Measurements from ENCODE around the gene RPL13A. TPM values are rescaled to one million over a fixed set of nuclear protein-coding genes. Genes with fewer than 3 reads are reported as not detected.

RPL13A gene
- polyA plus RNA-seq, 2 donors, result 1,631 to 2,695 TPM

GRCh38 chr19:49490287-49491029 lies 3.0 kb downstream of the RPL13A start:
- peaks cover 7 to 9% of the 10 kb centered on the region in 2 donors for H3K4me1 ChIP-seq (ENCODE audit: control insufficient read depth in 2 of 2, insufficient read depth in 2 of 2, low read length in 1 of 2)

GRCh38 chr19:49491030-49491803 lies 3.8 kb downstream of the RPL13A start:
- H3K9me3 ChIP-seq (ENCODE audit: control insufficient read depth in 2 of 2, insufficient read depth in 1 of 2, low read depth in 1 of 2, low read length in 1 of 2), result no peaks in the 10 kb centered on the region
- WGBS, 2 donors, result 70 to 72% methylated on average over 15 to 17 of the region's 17 CpGs
- no peaks in the 10 kb centered on the region for H3K27me3 ChIP-seq (ENCODE audit: control insufficient read depth in 1 of 2, insufficient read depth in 2 of 2, low read length in 2 of 2)
- H3K4me1 ChIP-seq (ENCODE audit: control insufficient read depth in 2 of 2, insufficient read depth in 2 of 2, low read length in 1 of 2), result peaks cover 7 to 9% of the 10 kb centered on the region in 2 donors
- peak overlapping the region in 1 of 2 donors; percentile 44 for H3K27ac ChIP-seq (ENCODE audit: low read depth in 2 of 2, low read length in 1 of 2)
- H3K4me3 ChIP-seq (ENCODE audit: low read depth in 1 of 2, low read length in 2 of 2), result no peak overlapping the region
- peaks cover 28 to 36% of the 10 kb centered on the region in 2 donors for H3K36me3 ChIP-seq (ENCODE audit: control insufficient read depth in 2 of 2, insufficient read depth in 2 of 2, low read length in 1 of 2)

More at GRCh38 chr19:49490287-49491029, 3.0 kb downstream of the RPL13A start:
- WGBS, 2 donors, result 77 to 80% methylated on average over 27 of the region's 27 CpGs
- Histone ChIP-seq H3K4me3 (ENCODE audit: low read depth in 1 of 2, low read length in 2 of 2) (peak overlapping the region in 1 of 2 donors; percentile 90), H3K9me3 (ENCODE audit: control insufficient read depth in 2 of 2, insufficient read depth in 1 of 2, low read depth in 1 of 2, low read length in 1 of 2) (no peaks in the 10 kb centered on the region), H3K27ac (ENCODE audit: low read depth in 2 of 2, low read length in 1 of 2) (peak overlapping the region; percentile 19 to 72), H3K27me3 (ENCODE audit: control insufficient read depth in 1 of 2, insufficient read depth in 2 of 2, low read length in 2 of 2) (no peaks in the 10 kb centered on the region), H3K36me3 (ENCODE audit: control insufficient read depth in 2 of 2, insufficient read depth in 2 of 2, low read length in 1 of 2) (peaks cover 28 to 36% of the 10 kb centered on the region in 2 donors)

DNA sequence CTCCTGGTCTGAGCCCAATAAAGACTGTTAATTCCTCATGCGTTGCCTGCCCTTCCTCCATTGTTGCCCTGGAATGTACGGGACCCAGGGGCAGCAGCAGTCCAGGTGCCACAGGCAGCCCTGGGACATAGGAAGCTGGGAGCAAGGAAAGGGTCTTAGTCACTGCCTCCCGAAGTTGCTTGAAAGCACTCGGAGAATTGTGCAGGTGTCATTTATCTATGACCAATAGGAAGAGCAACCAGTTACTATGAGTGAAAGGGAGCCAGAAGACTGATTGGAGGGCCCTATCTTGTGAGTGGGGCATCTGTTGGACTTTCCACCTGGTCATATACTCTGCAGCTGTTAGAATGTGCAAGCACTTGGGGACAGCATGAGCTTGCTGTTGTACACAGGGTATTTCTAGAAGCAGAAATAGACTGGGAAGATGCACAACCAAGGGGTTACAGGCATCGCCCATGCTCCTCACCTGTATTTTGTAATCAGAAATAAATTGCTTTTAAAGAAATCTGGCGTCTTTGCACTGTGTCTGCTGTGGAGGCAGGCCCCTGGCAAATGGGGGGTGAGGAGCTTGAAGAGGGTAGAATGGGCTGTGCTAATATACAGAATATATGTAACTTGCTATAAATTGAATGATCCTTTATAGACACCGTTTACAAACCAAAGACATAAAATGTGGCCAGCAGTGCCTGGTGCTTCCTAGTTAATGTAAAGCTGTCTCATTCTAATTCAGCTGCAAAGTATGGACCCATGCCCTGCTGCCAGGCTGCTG lies 4.6 kb downstream of the RPL13A start:
- no peak overlapping the region for H3K4me3 ChIP-seq (ENCODE audit: low read depth in 1 of 2, low read length in 2 of 2)
- H3K36me3 ChIP-seq (ENCODE audit: control insufficient read depth in 2 of 2, insufficient read depth in 2 of 2, low read length in 1 of 2), result peaks cover 28 to 36% of the 10 kb centered on the region in 2 donors
- WGBS, 2 donors, result 61 to 65% methylated on average over 7 of the region's 7 CpGs
- H3K9me3 ChIP-seq (ENCODE audit: control insufficient read depth in 2 of 2, insufficient read depth in 1 of 2, low read depth in 1 of 2, low read length in 1 of 2), result no peaks in the 10 kb centered on the region
- H3K27ac ChIP-seq (ENCODE audit: low read depth in 2 of 2, low read length in 1 of 2), result no peak overlapping the region
- peaks cover 7 to 9% of the 10 kb centered on the region in 2 donors for H3K4me1 ChIP-seq (ENCODE audit: control insufficient read depth in 2 of 2, insufficient read depth in 2 of 2, low read length in 1 of 2)
- H3K27me3 ChIP-seq (ENCODE audit: control insufficient read depth in 1 of 2, insufficient read depth in 2 of 2, low read length in 2 of 2), result no peaks in the 10 kb centered on the region

GRCh38 chr19:49492573-49493405 lies 5.4 kb downstream of the RPL13A start:
- Histone ChIP-seq H3K27ac (ENCODE audit: low read depth in 2 of 2, low read length in 1 of 2) (peak overlapping the region; percentile 8 to 44), H3K4me3 (ENCODE audit: low read depth in 1 of 2, low read length in 2 of 2) (no peak overlapping the region), H3K4me1 (ENCODE audit: control insufficient read depth in 2 of 2, insufficient read depth in 2 of 2, low read length in 1 of 2) (peaks cover 7 to 14% of the 10 kb centered on the region in 2 donors), H3K36me3 (ENCODE audit: control insufficient read depth in 2 of 2, insufficient read depth in 2 of 2, low read length in 1 of 2) (peaks cover 28 to 39% of the 10 kb centered on the region in 2 donors), H3K27me3 (ENCODE audit: control insufficient read depth in 1 of 2, insufficient read depth in 2 of 2, low read length in 2 of 2) (no peaks in the 10 kb centered on the region), H3K9me3 (ENCODE audit: control insufficient read depth in 2 of 2, insufficient read depth in 1 of 2, low read depth in 1 of 2, low read length in 1 of 2) (no peaks in the 10 kb centered on the region)
- 61 to 64% methylated on average over 12 of the region's 12 CpGs for WGBS, 2 donors

GRCh38 chr19:49496574-49497008 lies 9.2 kb downstream of the RPL13A start:
- WGBS, 2 donors, result 0% methylated on average over 11 of the region's 11 CpGs
- Histone ChIP-seq H3K4me3 (ENCODE audit: low read depth in 1 of 2, low read length in 2 of 2) (peak overlapping the region; percentile 70 to 97), H3K27me3 (ENCODE audit: control insufficient read depth in 1 of 2, insufficient read depth in 2 of 2, low read length in 2 of 2) (no peaks in the 10 kb centered on the region), H3K36me3 (ENCODE audit: control insufficient read depth in 2 of 2, insufficient read depth in 2 of 2, low read length in 1 of 2) (peaks cover 14 to 36% of the 10 kb centered on the region in 2 donors), H3K9me3 (ENCODE audit: control insufficient read depth in 2 of 2, insufficient read depth in 1 of 2, low read depth in 1 of 2, low read length in 1 of 2) (no peaks in the 10 kb centered on the region), H3K4me1 (ENCODE audit: control insufficient read depth in 2 of 2, insufficient read depth in 2 of 2, low read length in 1 of 2) (peaks cover 2 to 19% of the 10 kb centered on the region in 2 donors), H3K27ac (ENCODE audit: low read depth in 2 of 2, low read length in 1 of 2) (peak overlapping the region; percentile 94 to 97)

DNA sequence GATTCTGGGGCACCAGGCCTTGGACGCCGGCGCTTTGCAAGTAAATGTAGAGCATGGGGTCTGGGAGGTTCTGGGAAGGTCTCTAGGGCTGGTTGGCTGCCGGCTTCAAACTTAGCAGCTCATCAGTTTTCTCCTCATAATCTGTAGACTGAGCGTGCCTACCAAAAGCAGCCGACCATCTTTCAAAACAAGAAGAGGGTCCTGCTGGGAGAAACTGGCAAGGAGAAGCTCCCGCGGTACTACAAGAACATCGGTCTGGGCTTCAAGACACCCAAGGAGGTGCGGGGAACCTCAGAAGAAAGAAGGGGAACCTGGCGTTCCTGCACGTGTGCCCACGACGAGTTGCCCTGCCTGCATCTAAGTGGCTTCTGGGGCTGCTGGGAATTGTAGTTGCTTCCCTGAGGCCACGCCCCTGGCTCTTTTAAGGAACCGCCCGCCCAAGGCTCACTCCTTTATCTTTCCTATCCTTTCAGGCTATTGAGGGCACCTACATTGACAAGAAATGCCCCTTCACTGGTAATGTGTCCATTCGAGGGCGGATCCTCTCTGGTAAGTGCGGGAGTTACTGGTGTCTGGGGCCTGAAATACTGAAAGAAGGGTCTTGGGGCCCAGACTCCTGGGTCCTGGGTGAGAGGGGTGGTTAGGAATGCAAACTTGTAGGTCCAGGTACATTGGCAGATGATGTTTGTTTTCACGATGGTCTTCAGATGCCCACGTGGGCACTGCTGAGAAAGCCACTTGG lies 9.8 kb downstream of the RPL13A start:
- WGBS, 2 donors, result 13% methylated on average over 22 of the region's 22 CpGs
- Histone ChIP-seq H3K4me1 (ENCODE audit: control insufficient read depth in 2 of 2, insufficient read depth in 2 of 2, low read length in 1 of 2) (peaks cover 2 to 19% of the 10 kb centered on the region in 2 donors), H3K36me3 (ENCODE audit: control insufficient read depth in 2 of 2, insufficient read depth in 2 of 2, low read length in 1 of 2) (peaks cover 11 to 30% of the 10 kb centered on the region in 2 donors), H3K4me3 (ENCODE audit: low read depth in 1 of 2, low read length in 2 of 2) (peak overlapping the region; percentile 70 to 97), H3K27me3 (ENCODE audit: control insufficient read depth in 1 of 2, insufficient read depth in 2 of 2, low read length in 2 of 2) (no peaks in the 10 kb centered on the region), H3K27ac (ENCODE audit: low read depth in 2 of 2, low read length in 1 of 2) (peak overlapping the region; percentile 94 to 97), H3K9me3 (ENCODE audit: control insufficient read depth in 2 of 2, insufficient read depth in 1 of 2, low read depth in 1 of 2, low read length in 1 of 2) (no peaks in the 10 kb centered on the region)

DNA sequence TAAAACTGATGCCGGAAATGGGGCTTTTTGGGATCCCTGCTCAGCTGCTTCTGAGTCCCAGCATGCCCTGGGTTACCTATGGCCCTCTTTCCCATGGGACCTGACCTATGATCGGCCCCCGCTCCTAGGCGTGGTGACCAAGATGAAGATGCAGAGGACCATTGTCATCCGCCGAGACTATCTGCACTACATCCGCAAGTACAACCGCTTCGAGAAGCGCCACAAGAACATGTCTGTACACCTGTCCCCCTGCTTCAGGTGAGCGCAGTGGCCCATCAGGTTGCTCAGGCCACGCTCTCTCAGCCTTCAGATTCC lies 10.3 kb downstream of the RPL13A start:
- Histone ChIP-seq H3K4me3 (ENCODE audit: low read depth in 1 of 2, low read length in 2 of 2) (peak overlapping the region in 1 of 2 donors; percentile 97), H3K36me3 (ENCODE audit: control insufficient read depth in 2 of 2, insufficient read depth in 2 of 2, low read length in 1 of 2) (peaks cover 5 to 25% of the 10 kb centered on the region in 2 donors), H3K27me3 (ENCODE audit: control insufficient read depth in 1 of 2, insufficient read depth in 2 of 2, low read length in 2 of 2) (no peaks in the 10 kb centered on the region), H3K4me1 (ENCODE audit: control insufficient read depth in 2 of 2, insufficient read depth in 2 of 2, low read length in 1 of 2) (peaks cover 2 to 19% of the 10 kb centered on the region in 2 donors), H3K27ac (ENCODE audit: low read depth in 2 of 2, low read length in 1 of 2) (peak overlapping the region in 1 of 2 donors; percentile 97), H3K9me3 (ENCODE audit: control insufficient read depth in 2 of 2, insufficient read depth in 1 of 2, low read depth in 1 of 2, low read length in 1 of 2) (no peaks in the 10 kb centered on the region)
- 71 to 76% methylated on average over 12 of the region's 12 CpGs for WGBS, 2 donors

DNA sequence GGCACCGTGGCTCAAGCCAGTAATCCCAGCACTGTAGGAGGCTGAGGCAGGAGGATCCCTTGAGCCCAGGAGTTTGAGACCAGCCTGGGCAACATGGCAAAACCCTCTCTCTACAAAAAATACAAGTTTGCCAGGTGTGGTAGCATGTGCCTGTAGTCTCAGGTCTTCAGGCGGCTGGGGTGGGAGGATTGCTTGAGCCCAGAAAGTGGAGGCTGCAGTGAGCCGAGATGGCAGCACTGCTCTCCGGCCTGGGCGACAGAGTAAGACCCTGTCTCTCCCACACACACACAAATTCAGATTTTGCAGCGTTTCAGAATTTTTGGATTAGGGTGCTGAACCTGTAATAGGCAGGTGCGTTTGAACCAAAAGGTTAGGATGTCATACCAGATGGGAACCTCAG lies 11.1 kb downstream of the RPL13A start:
- Histone ChIP-seq H3K27me3 (ENCODE audit: control insufficient read depth in 1 of 2, insufficient read depth in 2 of 2, low read length in 2 of 2) (no peaks in the 10 kb centered on the region), H3K4me3 (ENCODE audit: low read depth in 1 of 2, low read length in 2 of 2) (no peak overlapping the region), H3K27ac (ENCODE audit: low read depth in 2 of 2, low read length in 1 of 2) (peak overlapping the region in 1 of 2 donors; percentile 40), H3K4me1 (ENCODE audit: control insufficient read depth in 2 of 2, insufficient read depth in 2 of 2, low read length in 1 of 2) (peaks cover 2 to 19% of the 10 kb centered on the region in 2 donors), H3K9me3 (ENCODE audit: control insufficient read depth in 2 of 2, insufficient read depth in 1 of 2, low read depth in 1 of 2, low read length in 1 of 2) (no peaks in the 10 kb centered on the region), H3K36me3 (ENCODE audit: control insufficient read depth in 2 of 2, insufficient read depth in 2 of 2, low read length in 1 of 2) (peaks cover 5 to 24% of the 10 kb centered on the region in 2 donors)
- 62 to 75% methylated on average over 7 of the region's 7 CpGs for WGBS, 2 donors

Data from esophagus (tissue), 2 donors.